NAMALWA (cell line): ENCODE results near the gene SLC41A2.

Experiments used
- DNase-seq: peaks from one replicate; pipeline ENCODE4 v3.0.0-alpha.2; 2015; ENCODE audit warnings: low spot score

The SLC41A2 gene

GRCh38 chr12:104929368-104929767, 28.7 kb downstream of the SLC41A2 start:
- no peak for DNase-seq

GRCh38 chr12:104928036-104928745, 29.9 kb downstream of the SLC41A2 start:
- no peak for DNase-seq

- no peak for DNase-seq
Observed at GRCh38 chr12:104925501-104925900, 32.6 kb downstream of the SLC41A2 start.

GRCh38 chr12:104921340-104921739, 36.8 kb downstream of the SLC41A2 start:
- DNase-seq, result no peak

- no peak for DNase-seq
Observed at GRCh38 chr12:104911942-104912341, 46.1 kb downstream of the SLC41A2 start.

- no peak for DNase-seq
Observed at GRCh38 chr12:104910196-104910840, 47.8 kb downstream of the SLC41A2 start.

- no peak for DNase-seq
Observed at GRCh38 chr12:104909761-104910160, 48.3 kb downstream of the SLC41A2 start.
